Hematopoietic multipotent progenitor cell treated with erythropoietin and hydrocortisone succinate and interleukin-3 and kit ligand, for 15 days (in vitro differentiated cells): ENCODE measurements around the gene DCLK1.
"Not testable (repeated sequence)": the region's sequence is repeated elsewhere in the genome, so short reads cannot be mapped to it uniquely, and the experiment has no call there.

Experiments used
- DNase-seq: peaks from one replicate; pipeline ENCODE4 v3.0.0-alpha.2; 2015; ENCODE audit warnings: low spot score

The DCLK1 gene

GRCh38 chr13:36130552-36131221, 495 bp downstream of the DCLK1 start:
- DNase-seq = no peak

GRCh38 chr13:36130193-36130551, 1.0 kb downstream of the DCLK1 start:
- no peak for DNase-seq

GRCh38 chr13:36129539-36129938, 1.6 kb downstream of the DCLK1 start:
- no peak for DNase-seq

- DNase-seq = no peak
Measured at GRCh38 chr13:36126491-36126890, 4.7 kb downstream of the DCLK1 start.

- DNase-seq = no peak
Measured at GRCh38 chr13:36125841-36126240, 5.3 kb downstream of the DCLK1 start.

GRCh38 chr13:36124236-36124822, 6.9 kb downstream of the DCLK1 start:
- DNase-seq = no peak

GRCh38 chr13:36115306-36115705, 15.9 kb downstream of the DCLK1 start:
- DNase-seq = no peak

- DNase-seq = no peak
Measured at GRCh38 chr13:36114233-36114632, 16.9 kb downstream of the DCLK1 start.

GRCh38 chr13:36108954-36109353, 22.2 kb downstream of the DCLK1 start:
- no peak for DNase-seq

- no peak for DNase-seq
Measured at GRCh38 chr13:36108342-36108741, 22.8 kb downstream of the DCLK1 start.

GRCh38 chr13:36107521-36107920, 23.7 kb downstream of the DCLK1 start:
- no peak for DNase-seq

GRCh38 chr13:36105726-36106125, 25.5 kb downstream of the DCLK1 start:
- DNase-seq = no peak

GRCh38 chr13:36102721-36103120, 28.5 kb downstream of the DCLK1 start:
- no peak for DNase-seq

GRCh38 chr13:36101907-36102306, 29.3 kb downstream of the DCLK1 start:
- DNase-seq = not testable (repeated sequence)

GRCh38 chr13:36101157-36101556, 30.0 kb downstream of the DCLK1 start:
- no peak for DNase-seq

GRCh38 chr13:36098080-36098479, 33.1 kb downstream of the DCLK1 start:
- DNase-seq = no peak

- no peak for DNase-seq
Measured at GRCh38 chr13:36096461-36097416, 34.4 kb downstream of the DCLK1 start.

GRCh38 chr13:36094478-36094877, 36.7 kb downstream of the DCLK1 start:
- DNase-seq = no peak

GRCh38 chr13:36090592-36090991, 40.6 kb downstream of the DCLK1 start:
- no peak for DNase-seq

GRCh38 chr13:36089130-36089647, 42.0 kb downstream of the DCLK1 start:
- no peak for DNase-seq

- no peak for DNase-seq
Measured at GRCh38 chr13:36088463-36088862, 42.7 kb downstream of the DCLK1 start.

- no peak for DNase-seq
Measured at GRCh38 chr13:36088001-36088400, 43.2 kb downstream of the DCLK1 start.

- DNase-seq = no peak
Measured at GRCh38 chr13:36086117-36086516, 45.1 kb downstream of the DCLK1 start.
